Activated T-helper 17 cell treated with anti-CD3 and anti-CD28 coated beads, Interleukin-2, amount 50 U/mL, for 72 hours (primary cell): Measurements from ENCODE around the gene MEF2D. TPM values are rescaled to one million over a fixed set of nuclear protein-coding genes. Genes with fewer than 3 reads are reported as not detected.

Source experiments
- ATAC-seq: fragments of 150-1000 bp; cut with Tn5 transposase; replicated peaks from 2 replicates; pipeline ENCODE4 v1.10.0; 2021; ENCODE audit warnings: mild to moderate bottlenecking, moderate library complexity
- H3K27ac Mint-ChIP-seq: one replicate; pipeline ENCODE4 v1.8.0; 2022; ENCODE audit warnings: mixed read lengths
- H3K27me3 Mint-ChIP-seq: one replicate; pipeline ENCODE4 v1.8.0; 2022; ENCODE audit warnings: mixed read lengths
- H3K36me3 Mint-ChIP-seq: one replicate; pipeline ENCODE4 v1.8.0; 2022; ENCODE audit warnings: low read depth, mild to moderate bottlenecking, mixed read lengths
- H3K4me1 Mint-ChIP-seq: one replicate; pipeline ENCODE4 v1.8.0; 2022; ENCODE audit warnings: mixed read lengths
- H3K4me3 Mint-ChIP-seq: one replicate; pipeline ENCODE4 v1.8.0; 2022; ENCODE audit warnings: mild to moderate bottlenecking, mixed read lengths
- H3K9me3 Mint-ChIP-seq: one replicate; pipeline ENCODE4 v1.8.0; 2022; ENCODE audit warnings: mixed read lengths
- total RNA-seq, 2 donors: library from RNA; stranded (reverse); gene quantifications; one replicate each; pipeline ENCODE4 v1.2.3, GENCODE V29; 2022

MEF2D gene
- total RNA-seq, 2 donors from 2014 or later, result 34.4 to 68.5 TPM

GRCh38 chr1:156435545-156436140 lies 64.9 kb downstream of the MEF2D start:
- Mint-ChIP-seq H3K27me3 (peaks cover 66% of the 10 kb centered on the region), H3K4me3 (peak overlapping the region; percentile 62), H3K36me3 (peaks cover 12% of the 10 kb centered on the region), H3K27ac (no peak overlapping the region), H3K9me3 (no peaks in the 10 kb centered on the region), H3K4me1 (peaks cover 28% of the 10 kb centered on the region)
- ATAC-seq, result no peak

DNA sequence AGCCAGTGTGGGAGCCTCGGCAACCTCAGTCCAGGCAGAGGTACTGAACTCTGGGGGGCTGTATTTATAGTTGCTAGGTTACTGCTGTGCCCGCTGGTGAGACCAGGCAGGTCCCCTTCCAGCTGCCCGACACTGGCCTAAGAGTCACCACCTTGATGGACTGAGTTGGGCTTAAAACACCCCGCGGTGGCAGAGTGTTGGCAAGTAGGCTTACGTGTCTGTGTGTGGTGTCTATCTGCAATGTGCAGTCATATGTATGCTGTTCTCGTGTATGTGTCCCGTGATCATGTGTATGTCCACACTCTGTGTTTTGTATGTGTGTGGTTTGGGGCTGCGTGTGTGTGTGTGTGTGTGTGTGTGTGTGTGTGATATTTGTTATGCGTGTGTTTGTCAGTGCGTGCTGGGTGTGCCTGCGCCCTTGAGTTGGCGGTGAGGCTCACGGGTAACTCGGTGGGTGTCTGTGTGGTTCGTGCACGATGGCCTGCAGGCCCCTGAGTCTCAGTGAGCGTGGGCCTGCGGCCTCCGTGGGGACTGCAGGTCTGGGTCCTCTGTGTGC lies 65.5 kb downstream of the MEF2D start:
- Mint-ChIP-seq H3K4me1 (peaks cover 28% of the 10 kb centered on the region), H3K27ac (no peak overlapping the region), H3K36me3 (peaks cover 12% of the 10 kb centered on the region), H3K9me3 (no peaks in the 10 kb centered on the region), H3K4me3 (peak overlapping the region; percentile 62), H3K27me3 (peaks cover 64% of the 10 kb centered on the region)
- ATAC-seq, result no peak

- Mint-ChIP-seq H3K4me3 (no peak overlapping the region), H3K9me3 (no peaks in the 10 kb centered on the region), H3K4me1 (peaks cover 27% of the 10 kb centered on the region), H3K36me3 (peaks cover 12% of the 10 kb centered on the region), H3K27ac (no peak overlapping the region), H3K27me3 (peaks cover 72% of the 10 kb centered on the region)
- peak; percentile 64 for ATAC-seq
Observed at GRCh38 chr1:156433602-156434001, 67.0 kb downstream of the MEF2D start.

- Mint-ChIP-seq H3K36me3 (peaks cover 12% of the 10 kb centered on the region), H3K4me1 (peaks cover 23% of the 10 kb centered on the region), H3K27ac (no peak overlapping the region), H3K9me3 (no peaks in the 10 kb centered on the region), H3K27me3 (peaks cover 74% of the 10 kb centered on the region), H3K4me3 (no peak overlapping the region)
- no peak for ATAC-seq
Observed at GRCh38 chr1:156433032-156433431, 67.5 kb downstream of the MEF2D start.

- no peak for ATAC-seq
- H3K27me3 Mint-ChIP-seq, result peaks cover 74% of the 10 kb centered on the region
- peaks cover 20% of the 10 kb centered on the region for H3K4me1 Mint-ChIP-seq
- H3K36me3 Mint-ChIP-seq, result peaks cover 12% of the 10 kb centered on the region
- no peaks in the 10 kb centered on the region for H3K9me3 Mint-ChIP-seq
- no peak overlapping the region for H3K4me3 Mint-ChIP-seq
- H3K27ac Mint-ChIP-seq, result no peak overlapping the region
Observed at GRCh38 chr1:156432669-156433018, 67.9 kb downstream of the MEF2D start.

DNA sequence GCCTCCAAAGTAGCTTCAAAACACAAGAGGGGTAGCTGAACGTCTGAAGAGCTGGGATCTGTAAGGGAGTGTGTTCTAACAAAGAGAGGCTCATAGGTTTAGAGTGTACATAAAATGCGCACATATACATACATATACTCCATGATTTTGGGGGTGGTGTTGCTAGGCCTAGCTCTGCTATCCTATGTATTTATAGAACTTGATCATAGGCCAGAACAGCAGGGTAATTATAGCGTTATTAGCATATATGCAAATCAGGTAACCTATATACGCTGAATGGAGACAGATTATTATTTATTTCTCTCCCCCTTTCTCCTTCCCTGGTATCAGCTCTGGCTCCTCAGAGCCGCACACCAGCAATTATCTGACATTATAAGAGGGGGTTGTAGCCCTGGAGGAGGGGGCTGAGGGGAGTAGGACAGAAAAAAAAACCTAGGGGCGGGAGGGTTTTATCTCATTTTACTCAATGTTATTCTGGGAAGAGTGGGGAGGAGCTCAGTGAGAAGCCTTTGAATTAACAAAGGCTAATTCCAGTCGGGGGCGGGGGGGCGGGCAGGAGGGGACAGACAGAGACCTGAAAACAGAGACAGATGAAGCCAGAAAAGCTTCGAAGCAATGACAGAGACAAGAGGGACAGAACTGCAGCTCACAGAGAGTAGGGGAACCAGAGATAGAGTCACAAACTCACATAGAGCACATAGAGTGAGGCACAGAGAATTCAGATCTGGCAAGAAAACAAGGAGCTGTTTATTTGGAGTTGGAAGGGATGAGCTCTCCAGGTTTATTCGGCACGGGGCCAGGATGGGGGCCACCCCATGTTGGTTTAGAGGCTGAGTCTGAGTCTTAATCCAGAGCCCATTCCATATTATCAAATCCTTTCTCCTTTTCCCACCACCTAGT lies 68.6 kb downstream of the MEF2D start:
- H3K4me1 Mint-ChIP-seq, result peaks cover 16% of the 10 kb centered on the region
- no peak overlapping the region for H3K27ac Mint-ChIP-seq
- no peak for ATAC-seq
- peaks cover 12% of the 10 kb centered on the region for H3K36me3 Mint-ChIP-seq
- H3K27me3 Mint-ChIP-seq, result peaks cover 75% of the 10 kb centered on the region
- H3K4me3 Mint-ChIP-seq, result no peak overlapping the region
- H3K9me3 Mint-ChIP-seq, result no peaks in the 10 kb centered on the region

- peaks cover 16% of the 10 kb centered on the region for H3K4me1 Mint-ChIP-seq
- no peak for ATAC-seq
Observed at GRCh38 chr1:156431366-156431765, 69.2 kb downstream of the MEF2D start.

DNA sequence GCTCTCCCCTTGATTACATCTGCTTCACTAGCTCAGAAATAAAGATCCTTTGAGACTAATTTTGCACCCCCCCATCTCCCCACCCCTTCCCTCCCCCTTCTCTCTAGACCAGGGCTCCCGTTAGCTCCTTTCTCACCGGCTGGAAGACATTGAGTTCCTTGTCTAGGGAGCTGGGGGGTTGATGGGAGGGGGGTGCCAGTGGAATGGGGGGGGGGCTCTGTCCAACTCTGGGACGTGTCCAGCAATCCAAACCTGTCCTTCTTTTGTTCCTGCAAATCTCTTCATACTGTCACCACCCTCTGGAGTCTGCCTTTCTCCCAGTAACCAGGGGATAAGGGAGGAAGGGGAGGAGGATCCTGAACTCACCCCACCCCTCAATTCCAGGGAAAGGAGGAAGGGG lies 69.7 kb downstream of the MEF2D start:
- H3K4me3 Mint-ChIP-seq, result no peak overlapping the region
- no peak overlapping the region for H3K27ac Mint-ChIP-seq
- no peaks in the 10 kb centered on the region for H3K9me3 Mint-ChIP-seq
- H3K27me3 Mint-ChIP-seq, result peaks cover 85% of the 10 kb centered on the region
- peaks cover 15% of the 10 kb centered on the region for H3K4me1 Mint-ChIP-seq
- peaks cover 10% of the 10 kb centered on the region for H3K36me3 Mint-ChIP-seq
- ATAC-seq, result no peak

More at GRCh38 chr1:156431366-156431765, 69.2 kb downstream of the MEF2D start:
- Mint-ChIP-seq H3K9me3 (no peaks in the 10 kb centered on the region), H3K27ac (no peak overlapping the region), H3K36me3 (peaks cover 12% of the 10 kb centered on the region), H3K27me3 (peaks cover 80% of the 10 kb centered on the region), H3K4me3 (no peak overlapping the region)

GRCh38 chr1:156430303-156430702 lies 70.3 kb downstream of the MEF2D start:
- Mint-ChIP-seq H3K4me1 (peaks cover 11% of the 10 kb centered on the region), H3K9me3 (no peaks in the 10 kb centered on the region), H3K27me3 (peaks cover 81% of the 10 kb centered on the region), H3K4me3 (no peak overlapping the region), H3K27ac (no peak overlapping the region), H3K36me3 (peaks cover 5% of the 10 kb centered on the region)
- ATAC-seq, result no peak

GRCh38 chr1:156429313-156430060 lies 71.1 kb downstream of the MEF2D start:
- no peak for ATAC-seq
- H3K9me3 Mint-ChIP-seq, result no peaks in the 10 kb centered on the region
- peaks cover 78% of the 10 kb centered on the region for H3K27me3 Mint-ChIP-seq
- peak overlapping the region; percentile 11 for H3K4me3 Mint-ChIP-seq
- H3K36me3 Mint-ChIP-seq, result no peaks in the 10 kb centered on the region
- H3K27ac Mint-ChIP-seq, result no peak overlapping the region
- H3K4me1 Mint-ChIP-seq, result peaks cover 6% of the 10 kb centered on the region

DNA sequence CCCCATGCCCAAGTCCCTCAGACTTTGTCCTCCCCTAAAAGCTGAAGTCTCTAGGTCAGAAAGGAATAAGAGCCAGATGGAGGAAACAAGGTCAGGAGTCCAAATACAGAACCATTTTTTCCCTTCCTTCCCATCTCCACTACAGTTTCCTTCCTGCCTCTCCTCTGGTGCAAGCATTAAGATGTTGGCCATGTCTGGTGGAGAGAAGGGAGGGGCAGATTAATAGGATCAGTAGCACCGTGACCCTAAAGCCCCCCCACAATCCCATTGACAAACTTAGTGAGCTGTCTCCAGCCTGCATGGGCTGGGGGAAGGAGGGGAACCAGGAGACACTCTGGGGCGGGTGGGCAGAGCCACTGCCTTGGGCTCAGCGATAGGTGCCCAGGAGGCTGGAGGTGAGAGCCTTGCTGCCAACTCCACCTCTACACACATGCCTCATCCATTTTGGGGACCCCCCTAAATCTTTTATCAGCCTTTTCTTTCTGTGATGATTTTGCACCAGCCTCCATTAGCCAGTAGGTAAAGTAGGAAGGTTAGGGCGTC lies 71.8 kb downstream of the MEF2D start:
- H3K27me3 Mint-ChIP-seq, result peaks cover 77% of the 10 kb centered on the region
- peaks cover 6% of the 10 kb centered on the region for H3K4me1 Mint-ChIP-seq
- H3K4me3 Mint-ChIP-seq, result no peak overlapping the region
- no peak for ATAC-seq
- H3K27ac Mint-ChIP-seq, result no peak overlapping the region
- no peaks in the 10 kb centered on the region for H3K9me3 Mint-ChIP-seq
- no peaks in the 10 kb centered on the region for H3K36me3 Mint-ChIP-seq

DNA sequence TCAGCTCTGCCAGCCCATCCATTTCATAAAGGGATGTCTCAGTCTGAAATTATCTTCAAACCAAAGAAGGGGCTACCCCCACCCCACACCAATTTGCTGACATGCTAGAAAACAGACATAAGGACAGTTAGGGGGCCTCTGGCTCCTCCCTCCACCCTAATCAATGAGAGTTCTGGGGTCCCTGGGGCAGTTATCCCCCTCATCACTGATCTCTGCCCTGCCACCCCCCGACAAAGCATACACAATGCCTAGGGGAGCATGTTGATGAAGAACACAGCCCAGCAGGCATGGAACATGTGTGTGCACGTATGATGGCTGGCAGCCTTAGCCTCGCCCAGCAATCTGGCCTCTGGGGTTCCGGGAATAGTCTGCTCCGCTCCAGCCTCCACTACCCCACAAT lies 72.6 kb downstream of the MEF2D start:
- Mint-ChIP-seq H3K27ac (no peak overlapping the region), H3K9me3 (no peaks in the 10 kb centered on the region), H3K27me3 (peaks cover 73% of the 10 kb centered on the region), H3K4me3 (no peak overlapping the region), H3K4me1 (peaks cover 6% of the 10 kb centered on the region), H3K36me3 (no peaks in the 10 kb centered on the region)
- ATAC-seq, result no peak

DNA sequence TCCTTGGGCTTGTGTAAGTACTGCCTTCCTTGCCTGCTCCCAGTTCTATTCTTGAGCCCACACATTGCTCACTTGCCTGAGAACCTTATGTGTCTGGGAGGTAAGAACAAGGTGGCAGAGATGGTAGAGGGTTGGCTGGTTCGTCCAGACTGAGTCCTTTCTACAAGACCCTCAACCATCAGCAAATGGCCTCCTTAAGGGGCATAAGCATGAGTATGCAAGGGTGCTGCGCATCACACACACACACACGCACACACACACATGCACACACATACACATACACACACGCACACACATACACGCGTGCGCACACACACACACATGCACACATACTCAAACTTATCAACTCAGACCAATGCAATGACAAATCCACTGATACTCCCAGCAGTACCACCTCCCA lies 74.6 kb downstream of the MEF2D start:
- Mint-ChIP-seq H3K9me3 (no peaks in the 10 kb centered on the region), H3K27me3 (peaks cover 67% of the 10 kb centered on the region), H3K36me3 (peaks cover 5% of the 10 kb centered on the region), H3K4me3 (no peak overlapping the region), H3K4me1 (peaks cover 11% of the 10 kb centered on the region), H3K27ac (no peak overlapping the region)
- no peak for ATAC-seq

GRCh38 chr1:156424806-156425432 lies 75.7 kb downstream of the MEF2D start:
- Mint-ChIP-seq H3K36me3 (peaks cover 5% of the 10 kb centered on the region), H3K27ac (no peak overlapping the region)

More at GRCh38 chr1:156424806-156425432, 75.7 kb downstream of the MEF2D start:
- Mint-ChIP-seq H3K9me3 (no peaks in the 10 kb centered on the region), H3K27me3 (peaks cover 65% of the 10 kb centered on the region), H3K4me3 (no peak overlapping the region), H3K4me1 (peaks cover 15% of the 10 kb centered on the region)
- ATAC-seq, result no peak
